Endothelial cell of umbilical vein (primary cell): Measurements from ENCODE around the gene NCK1. TPM values are rescaled to one million over a fixed set of nuclear protein-coding genes. Genes with fewer than 3 reads are reported as not detected.
A peak's percentile ranks its signal among the peaks of the same experiment; 100 is the strongest.
"Not testable (repeated sequence)": the region's sequence is repeated elsewhere in the genome, so short reads cannot be mapped to it uniquely, and the experiment has no call there.

Experiments used
- BruUV-seq: library from RNA; stranded (reverse); fragments of 400-500 nt; replicated peaks from 2 replicates; lab custom pipeline; 2021; lab: Mats Ljungman, UMichigan
- CTCF ChIA-PET: fragments of 300-600, 350-600 bp; sonication (Branson Sonifier 250); formaldehyde crosslinking; loops from one replicate; lab custom pipeline; 2021; ENCODE audit warnings: antibody characterized with exemption, inconsistent platforms; lab: Charles Lee
- POLR2A ChIA-PET: fragments of 300-600, 350-600 bp; sonication (Branson Sonifier 250); formaldehyde crosslinking; loops from one replicate; lab custom pipeline; 2021; ENCODE audit warnings: antibody characterized with exemption, inconsistent platforms; lab: Charles Lee
- DNase-seq: peaks from one replicate; pipeline ENCODE4 v3.0.0-alpha.2; 2011; ENCODE audit warnings: low read depth, low spot score
- FAIRE-seq: peaks from 2 replicates; lab custom pipeline; 2011; peaks lifted over from hg19 to GRCh38; lab: Jason Lieb, UNC
- H2AFZ ChIP-seq: 2 replicates; pipeline ENCODE4 v1.6.0; 2012; ENCODE audit warnings: low read depth, low read length, control low read depth, inconsistent platforms
- H3K27ac ChIP-seq: 2 replicates; pipeline ENCODE4 v1.5.1; 2011; ENCODE audit warnings: low read depth, mild to moderate bottlenecking, control low read depth, low read length, moderate library complexity; ENCODE audit not compliant: insufficient read depth
- H3K27me3 ChIP-seq, 2 experiments: 2 replicates each; pipeline versions ENCODE4 v1.6.0 to v1.6.1; 2011; ENCODE audit warnings: low read length in 2 of 2, mixed read lengths in 1 of 2; ENCODE audit not compliant: control insufficient read depth in 2 of 2, insufficient read depth in 2 of 2
- H3K36me3 ChIP-seq, 2 experiments: 2 replicates in 1 of 2; 3 replicates in 1 of 2; pipeline ENCODE4 v1.5.1; 2011; ENCODE audit warnings: low read length in 2 of 2, mild to moderate bottlenecking in 1 of 2, moderate library complexity in 1 of 2; ENCODE audit not compliant: control insufficient read depth in 2 of 2, insufficient read depth in 2 of 2; ENCODE audit errors: extremely low read depth in 1 of 2
- H3K4me1 ChIP-seq: 3 replicates; pipeline ENCODE4 v1.5.1; 2011; ENCODE audit warnings: mild to moderate bottlenecking, low read length; ENCODE audit not compliant: control insufficient read depth, insufficient read depth; ENCODE audit errors: extremely low read depth
- H3K4me2 ChIP-seq: 2 replicates; pipeline ENCODE4 v1.6.1; 2011; ENCODE audit warnings: low read length, control low read depth, mixed read lengths; ENCODE audit not compliant: insufficient read depth
- H3K4me3 ChIP-seq, 3 experiments: fragments of 200-600 bp in 1 of 3; sonication (generic), shearing (Covaris generic) in 1 of 3; replicated peaks in 1 of 3; 2 replicates each; pipeline ENCODE4 v1.5.1; 2011 to 2016; ENCODE audit warnings: control low read depth in 3 of 3, low read length in 3 of 3, mild to moderate bottlenecking in 2 of 3, inconsistent platforms in 1 of 3, low read depth in 1 of 3, moderate library complexity in 1 of 3; ENCODE audit not compliant: insufficient read depth in 1 of 3
- H3K79me2 ChIP-seq: 2 replicates; pipeline ENCODE4 v1.6.0; 2012; ENCODE audit warnings: low read length, inconsistent platforms; ENCODE audit not compliant: control insufficient read depth, insufficient read depth
- H3K9ac ChIP-seq: replicated peaks from 2 replicates; pipeline ENCODE3; 2011; ENCODE audit warnings: low read length, control low read depth; ENCODE audit not compliant: insufficient read depth; ENCODE audit errors: extremely low read depth
- H3K9me1 ChIP-seq: replicated peaks from 3 replicates; pipeline ENCODE4 v1.6.0; 2011; ENCODE audit warnings: mild to moderate bottlenecking, low read length; ENCODE audit not compliant: control insufficient read depth, insufficient read depth; ENCODE audit errors: extremely low read depth
- H3K9me3 ChIP-seq: replicated peaks from 2 replicates; pipeline ENCODE4 v1.5.1; 2012; ENCODE audit warnings: low read length, inconsistent platforms; ENCODE audit not compliant: control insufficient read depth, insufficient read depth
- H4K20me1 ChIP-seq: replicated peaks from 2 replicates; pipeline ENCODE3; 2011; ENCODE audit warnings: mild to moderate bottlenecking, low read length; ENCODE audit not compliant: control insufficient read depth, insufficient read depth; ENCODE audit errors: extremely low read depth
- EZH2 ChIP-seq: IDR thresholded peaks from 2 replicates; pipeline ENCODE4 v1.6.1; 2012; ENCODE audit warnings: borderline replicate concordance, low read depth, mild to moderate bottlenecking, moderate library complexity, low read length, inconsistent platforms; ENCODE audit not compliant: severe bottlenecking
- FOS ChIP-seq: IDR thresholded peaks from 2 replicates; pipeline ENCODE4 v1.6.1; 2011; ENCODE audit warnings: mild to moderate bottlenecking, low read length, moderate library complexity, borderline replicate concordance; ENCODE audit not compliant: insufficient read depth
- JUN ChIP-seq: IDR thresholded peaks from 2 replicates; pipeline ENCODE4 v1.6.1; 2011; ENCODE audit warnings: borderline replicate concordance, low read depth; ENCODE audit not compliant: insufficient read length, insufficient read depth
- dilution Hi-C: fragments of 300-500 bp; cut with MboI; formaldehyde crosslinking; loops from one replicate; pipeline ENCODE4 v1.15.0; 2019; ENCODE audit warnings: low sequenced_read_pairs; ENCODE audit not compliant: extremely low pct_ligation_motif_present
- intact Hi-C: fragments of 100-400 bp; cut with micrococcal nuclease; formaldehyde crosslinking; loops from one replicate; pipeline ENCODE4 v1.10.0; 2022
- polyA plus RNA-seq, 4 experiments: library from polyadenylated mRNA; depleted of rRNA in 3 of 4; stranded (reverse) in 3 of 4; unstranded in 1 of 4; fragments of >200 nt; gene quantifications; 2 replicates each; pipeline versions ENCODE4 v1.2.1 to v1.2.3, GENCODE V29; 2011 to 2012; ENCODE audit warnings: missing spikeins in 1 of 4
- total RNA-seq: library from RNA; stranded (reverse); gene quantifications from 2 replicates; pipeline ENCODE4 v1.2.3, GENCODE V29; 2021

NCK1 gene
- total and polyA plus RNA-seq, 2 donors (not counting 3 experiments of a cell fraction or from before 2014, with no cell fraction given), result 19.3 to 52.2 TPM

- FAIRE-seq (no peak), DNase-seq (peak; percentile 76)
- no peaks in the 10 kb centered on the region for H3K9me3 ChIP-seq
- H3K9ac ChIP-seq, result peak overlapping the region; percentile 63
- H2AFZ ChIP-seq, result no peak overlapping the region
- H3K79me2 ChIP-seq, result peaks cover 94% of the 10 kb centered on the region
- ChIA-PET POLR2A (no interaction called here), CTCF (no interaction called here)
- intact Hi-C loops (loop anchor here (1.0 kb wide), 1 partner anchor 9 kb away; no protein-coding TSS in a partner anchor), dilution Hi-C loops (no loop called here)
- no peaks in the 10 kb centered on the region for H3K36me3 ChIP-seq
- H3K4me2 ChIP-seq, result peak overlapping the region; percentile 90
- no peaks in the 10 kb centered on the region for H3K9me1 ChIP-seq
- H3K27me3 ChIP-seq, result no peaks in the 10 kb centered on the region
- TF ChIP-seq EZH2, result no peak
- TF ChIP-seq JUN, result peak; percentile 15
- no peak for TF ChIP-seq FOS
- peak overlapping the region in 1 of 3 experiments; percentile 37 for H3K4me3 ChIP-seq
- no peaks in the 10 kb centered on the region for H4K20me1 ChIP-seq
- no TSS peak for BruUV-seq
- peaks cover 38% of the 10 kb centered on the region for H3K4me1 ChIP-seq
- peak overlapping the region; percentile 79 for H3K27ac ChIP-seq
Observed at GRCh38 chr3:136901391-136901790, 39.4 kb downstream of the NCK1 start.

- intact Hi-C loops, result loop anchor here (1.0 kb wide), 1 partner anchor 10 kb away; no protein-coding TSS in a partner anchor
- FAIRE-seq, CTCF ChIA-PET: not testable (repeated sequence)
Observed at GRCh38 chr3:136902530-136902929, 40.5 kb downstream of the NCK1 start.

More at GRCh38 chr3:136902530-136902929, 40.5 kb downstream of the NCK1 start:
- Histone ChIP-seq H3K4me1 (peaks cover 43% of the 10 kb centered on the region), H3K27ac (peak overlapping the region; percentile 79), H3K79me2 (peaks cover 94% of the 10 kb centered on the region)
- H3K4me3 ChIP-seq, DNase-seq, H3K27me3 ChIP-seq, H2AFZ ChIP-seq, H4K20me1 ChIP-seq, POLR2A ChIA-PET, dilution Hi-C loops, H3K36me3 ChIP-seq, BruUV-seq, H3K9ac ChIP-seq, H3K9me3 ChIP-seq, H3K4me2 ChIP-seq, H3K9me1 ChIP-seq: not testable (repeated sequence)
